ENCODE measurements around the gene MC2R. TPM values are rescaled to one million over a fixed set of nuclear protein-coding genes. Genes with fewer than 3 reads are reported as not detected.
"Not testable (repeated sequence)": the region's sequence is repeated elsewhere in the genome, so short reads cannot be mapped to it uniquely, and the experiment has no call there.

The MC2R gene
- total RNA-seq, 1 donor from 2014 or later: not detected

DNA sequence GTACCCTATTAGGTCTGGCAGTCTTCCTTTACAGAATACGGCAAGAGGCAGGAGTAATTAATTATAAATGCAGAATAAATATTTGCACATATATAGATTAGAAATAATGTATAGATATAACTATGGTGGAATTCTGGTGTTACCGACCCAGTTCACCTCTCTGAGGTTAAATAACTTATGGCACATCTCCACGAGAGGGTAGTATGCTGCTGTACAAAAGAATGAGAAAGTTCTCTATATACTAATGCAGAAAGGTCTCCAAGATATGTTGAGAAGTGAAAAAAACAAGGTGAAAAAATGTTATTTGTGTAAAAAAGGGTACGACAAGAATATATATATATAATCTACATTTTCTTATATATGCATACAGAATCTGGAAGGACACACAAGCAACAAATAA is 40.8 kb downstream of the MC2R start:
- TF ChIP-seq, protein P1, sequence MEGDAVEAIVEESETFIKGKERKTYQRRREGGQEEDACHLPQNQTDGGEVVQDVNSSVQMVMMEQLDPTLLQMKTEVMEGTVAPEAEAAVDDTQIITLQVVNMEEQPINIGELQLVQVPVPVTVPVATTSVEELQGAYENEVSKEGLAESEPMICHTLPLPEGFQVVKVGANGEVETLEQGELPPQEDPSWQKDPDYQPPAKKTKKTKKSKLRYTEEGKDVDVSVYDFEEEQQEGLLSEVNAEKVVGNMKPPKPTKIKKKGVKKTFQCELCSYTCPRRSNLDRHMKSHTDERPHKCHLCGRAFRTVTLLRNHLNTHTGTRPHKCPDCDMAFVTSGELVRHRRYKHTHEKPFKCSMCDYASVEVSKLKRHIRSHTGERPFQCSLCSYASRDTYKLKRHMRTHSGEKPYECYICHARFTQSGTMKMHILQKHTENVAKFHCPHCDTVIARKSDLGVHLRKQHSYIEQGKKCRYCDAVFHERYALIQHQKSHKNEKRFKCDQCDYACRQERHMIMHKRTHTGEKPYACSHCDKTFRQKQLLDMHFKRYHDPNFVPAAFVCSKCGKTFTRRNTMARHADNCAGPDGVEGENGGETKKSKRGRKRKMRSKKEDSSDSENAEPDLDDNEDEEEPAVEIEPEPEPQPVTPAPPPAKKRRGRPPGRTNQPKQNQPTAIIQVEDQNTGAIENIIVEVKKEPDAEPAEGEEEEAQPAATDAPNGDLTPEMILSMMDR (IDR thresholded peaks at IDR 0.05): no peak
- Histone ChIP-seq H3K27ac (no peak overlapping the region), H3K4me3 (no peak overlapping the region), H3K4me1 (no peaks in the 10 kb centered on the region), H3K36me3 (no peaks in the 10 kb centered on the region), H3K27me3 (ENCODE audit: low read depth) (peaks cover 23% of the 10 kb centered on the region), H3K9me3 (no peaks in the 10 kb centered on the region)
- no peak for ATAC-seq
- intact Hi-C loops (cut with DNase I): no loop called here
- no peak for DNase-seq

DNA sequence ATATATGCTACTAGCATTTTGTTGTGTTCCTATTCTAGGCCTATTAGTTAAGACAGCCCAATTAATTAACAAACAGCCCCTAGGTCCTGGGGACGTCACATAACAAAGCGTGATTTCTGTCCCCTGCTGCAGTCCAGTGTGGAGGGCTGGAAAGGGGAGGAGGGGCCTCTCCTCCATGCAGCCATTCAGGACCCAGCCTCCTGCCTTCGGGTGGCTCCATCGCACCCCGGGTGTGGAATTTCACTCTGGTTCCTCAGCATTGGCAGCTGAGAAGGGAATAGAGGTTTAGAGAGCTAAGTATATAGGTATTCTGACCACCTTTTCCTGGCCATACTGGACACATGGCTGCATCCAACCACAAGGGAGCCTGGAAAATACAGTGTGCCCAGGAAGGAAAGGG is 42.4 kb downstream of the MC2R start:
- no peak for DNase-seq
- TF ChIP-seq, protein P1 (IDR thresholded peaks at IDR 0.05): no peak
- ATAC-seq: no peak
- Histone ChIP-seq H3K4me3 (no peak overlapping the region), H3K9me3 (no peaks in the 10 kb centered on the region), H3K27me3 (ENCODE audit: low read depth) (peaks cover 37% of the 10 kb centered on the region), H3K27ac (no peak overlapping the region), H3K4me1 (no peaks in the 10 kb centered on the region), H3K36me3 (no peaks in the 10 kb centered on the region)
- intact Hi-C loops (cut with DNase I): no loop called here

DNA sequence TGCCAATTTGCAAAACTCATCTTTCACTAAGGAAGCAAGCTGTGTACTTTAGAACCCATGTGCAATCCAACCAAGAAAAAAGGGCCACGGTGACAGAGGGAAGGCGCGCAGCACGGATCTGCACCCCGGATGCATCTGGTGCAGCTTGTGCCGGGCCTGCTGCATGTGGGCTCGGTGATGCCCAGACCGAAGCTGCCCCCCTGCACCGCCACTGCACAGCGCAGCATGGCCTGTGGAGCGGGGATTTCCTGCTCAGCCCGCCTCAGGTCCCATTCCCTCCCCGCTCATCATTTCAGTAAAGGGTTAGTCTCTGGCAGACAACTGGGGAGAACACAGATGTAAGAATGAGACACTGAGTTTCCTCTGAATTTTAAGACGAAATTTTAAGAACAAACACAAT is 43.0 kb downstream of the MC2R start:
- intact Hi-C loops (cut with DNase I): no loop called here
- ATAC-seq: no peak
- no peak for DNase-seq
- Histone ChIP-seq H3K36me3 (no peaks in the 10 kb centered on the region), H3K27ac (no peak overlapping the region), H3K4me1 (no peaks in the 10 kb centered on the region), H3K27me3 (ENCODE audit: low read depth) (peaks cover 37% of the 10 kb centered on the region), H3K4me3 (no peak overlapping the region), H3K9me3 (no peaks in the 10 kb centered on the region)
- TF ChIP-seq, protein P1 (IDR thresholded peaks at IDR 0.05): no peak

DNA sequence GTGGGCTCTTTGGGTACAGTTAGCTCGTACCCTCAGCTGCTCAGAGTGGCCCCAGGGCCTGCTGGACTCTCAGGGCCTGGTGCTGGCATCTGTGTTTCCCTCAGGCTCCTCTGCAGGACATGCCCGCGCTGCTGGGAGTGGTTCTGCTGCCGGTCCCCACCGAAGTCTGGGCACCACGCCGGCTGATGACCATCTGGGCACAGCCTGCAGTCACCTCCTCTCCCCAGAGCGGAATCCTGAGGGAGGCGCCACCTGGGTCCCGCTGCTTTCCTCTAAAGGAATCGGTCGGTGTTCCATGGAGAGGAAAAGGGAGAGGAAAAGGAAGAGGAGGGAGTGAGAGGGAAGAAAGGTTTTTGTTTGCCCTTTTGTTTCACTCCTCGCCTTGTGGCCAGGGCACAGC is 43.6 kb downstream of the MC2R start:
- DNase-seq (no peak), ATAC-seq (peak in 1 of 2 donors; percentile 14)
- intact Hi-C loops (cut with DNase I): no loop called here
- H3K27ac ChIP-seq: no peak overlapping the region
- no peaks in the 10 kb centered on the region for H3K9me3 ChIP-seq
- TF ChIP-seq, protein P1 (IDR thresholded peaks at IDR 0.05): no peak
- no peaks in the 10 kb centered on the region for H3K36me3 ChIP-seq
- no peak overlapping the region for H3K4me3 ChIP-seq
- peaks cover 37% of the 10 kb centered on the region for H3K27me3 ChIP-seq (ENCODE audit: low read depth)
- no peaks in the 10 kb centered on the region for H3K4me1 ChIP-seq

DNA sequence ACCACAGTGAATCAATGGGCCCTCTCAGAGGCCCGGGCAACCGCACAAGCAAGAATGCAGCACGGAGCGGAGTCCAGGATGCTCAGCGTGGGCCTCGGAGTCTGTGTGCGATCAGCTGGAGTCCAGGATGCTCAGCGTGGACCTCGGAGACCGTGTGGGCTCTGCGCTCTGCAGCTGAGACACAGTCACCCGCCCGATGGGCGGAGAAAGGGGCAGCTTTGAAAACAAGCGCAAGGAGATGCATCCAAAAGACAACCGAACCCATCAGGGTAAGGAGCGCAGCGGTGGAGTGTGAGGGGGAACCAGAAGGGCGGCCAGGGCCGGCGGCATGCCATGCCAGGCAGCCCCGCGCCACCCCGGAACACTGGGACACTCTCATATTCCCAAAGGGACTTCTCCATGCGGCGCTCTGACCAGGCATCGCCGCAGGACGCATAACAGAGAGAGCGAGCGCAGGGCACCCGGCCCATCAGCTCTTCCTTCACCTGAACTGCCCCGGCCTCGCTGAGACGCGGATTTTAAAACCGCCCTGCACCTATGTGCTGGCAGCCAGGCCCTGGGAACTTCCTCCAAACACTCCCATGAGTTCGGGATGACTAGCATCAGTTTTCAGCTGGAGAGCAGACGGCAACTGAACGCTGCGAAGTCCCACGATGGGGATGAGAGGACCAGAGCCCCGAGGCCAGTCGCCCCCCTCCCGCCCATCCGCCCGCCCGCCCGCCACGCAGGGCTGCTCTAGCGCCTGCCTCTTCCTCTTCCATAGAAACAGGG is 46.6 kb downstream of the MC2R start:
- ATAC-seq (peak in 1 of 2 donors; percentile 21), DNase-seq (no peak)
- intact Hi-C loops (cut with DNase I): no loop called here

DNA sequence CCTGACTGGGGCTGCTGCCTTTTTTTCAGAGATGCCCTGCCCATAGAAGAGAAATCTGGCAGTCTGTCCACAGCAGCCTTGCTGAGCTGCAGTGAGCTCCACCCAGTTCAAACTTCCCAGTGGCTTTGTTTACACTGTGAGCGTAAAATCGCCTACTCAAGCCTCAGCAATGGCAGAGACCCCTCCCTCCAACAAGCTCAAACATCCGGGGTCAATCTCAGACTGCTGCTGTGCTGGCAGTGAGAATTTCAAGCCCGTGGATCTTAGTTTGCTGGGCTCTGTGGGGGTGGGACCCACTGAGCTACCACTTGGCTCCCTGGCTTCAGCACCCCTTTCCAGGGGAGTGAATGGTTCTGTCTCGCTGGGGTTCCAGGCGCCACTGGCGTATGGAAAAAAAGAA is 52.4 kb downstream of the MC2R start:
- intact Hi-C loops (cut with DNase I); H3K27ac ChIP-seq; H3K27me3 ChIP-seq (ENCODE audit: low read depth); H3K9me3 ChIP-seq; DNase-seq; ATAC-seq; H3K4me3 ChIP-seq; H3K36me3 ChIP-seq; H3K4me1 ChIP-seq: not testable (repeated sequence)

More for the DNA sequence above, 46.6 kb downstream of the MC2R start:
- Histone ChIP-seq H3K27ac (no peak overlapping the region), H3K4me1 (no peaks in the 10 kb centered on the region), H3K4me3 (no peak overlapping the region), H3K9me3 (no peaks in the 10 kb centered on the region), H3K27me3 (ENCODE audit: low read depth) (peaks cover 37% of the 10 kb centered on the region), H3K36me3 (no peaks in the 10 kb centered on the region)
- TF ChIP-seq, protein P1 (IDR thresholded peaks at IDR 0.05): no peak

Data from lower lobe of right lung (tissue), 2 donors.